B cell (primary cell): ENCODE measurements around the gene FLT1. TPM values are rescaled to one million over a fixed set of nuclear protein-coding genes. Genes with fewer than 3 reads are reported as not detected.

ENCODE experiments used
- ATAC-seq: fragments of 200-7000 bp; cut with Tn5 transposase; one replicate; pipeline ENCODE4 v1.10.0; 2021; ENCODE audit warnings: low read depth, mild to moderate bottlenecking, moderate number of reproducible peaks, moderate library complexity
- CTCF ChIA-PET: fragments of 350-600 bp; sonication (Branson Sonifier 250); formaldehyde crosslinking; loops from one replicate; lab custom pipeline; 2021; ENCODE audit warnings: antibody characterized with exemption, inconsistent platforms; lab: Charles Lee
- POLR2A ChIA-PET: fragments of 350-600 bp; sonication (Branson Sonifier 250); formaldehyde crosslinking; loops from one replicate; lab custom pipeline; 2021; ENCODE audit warnings: antibody characterized with exemption; lab: Charles Lee
- DNase-seq: peaks from one replicate; pipeline ENCODE4 v3.0.0; 2013
- H2AFZ ChIP-seq: 2 replicates; pipeline ENCODE4 v1.6.1; 2012; ENCODE audit warnings: mild to moderate bottlenecking, low read depth, low read length; ENCODE audit not compliant: insufficient read depth, poor library complexity, severe bottlenecking
- H3K27ac ChIP-seq, 2 donors: 1 replicate in 1 of 2; 2 replicates in 1 of 2; pipeline ENCODE4 v1.5.1; 2012 to 2013; ENCODE audit warnings: low read length in 2 of 2, mild to moderate bottlenecking in 2 of 2, moderate library complexity in 1 of 2
- H3K27me3 ChIP-seq, 4 experiments: fragments of 200-600 bp in 1 of 4; sonication (generic) in 1 of 4; replicated peaks in 1 of 4; 1 replicate in 2 of 4; 2 replicates in 2 of 4; pipeline versions ENCODE4 v1.6.1 to v1.7.0; 2013 to 2016; ENCODE audit warnings: low read length in 3 of 4, mild to moderate bottlenecking in 2 of 4, mixed read lengths in 1 of 4, moderate library complexity in 1 of 4; ENCODE audit not compliant: insufficient read depth in 4 of 4, control insufficient read depth in 3 of 4; ENCODE audit errors: control extremely low read depth in 1 of 4
- H3K36me3 ChIP-seq, 2 experiments: replicated peaks in 1 of 2; 1 replicate in 1 of 2; 2 replicates in 1 of 2; pipeline versions ENCODE4 v1.6.1 to v1.7.1; 2013; ENCODE audit warnings: low read length in 1 of 2; ENCODE audit not compliant: insufficient read depth in 2 of 2, control insufficient read depth in 1 of 2; ENCODE audit errors: control extremely low read depth in 1 of 2, extremely low read depth in 1 of 2
- H3K4me1 ChIP-seq, 2 donors: fragments of 200-600 bp in 1 of 2; sonication (generic) in 1 of 2; 1 replicate in 1 of 2; 2 replicates in 1 of 2; pipeline versions ENCODE4 v1.5.1 to v1.6.1; 2013 to 2017; ENCODE audit warnings: low read length in 2 of 2; ENCODE audit not compliant: control insufficient read depth in 2 of 2, insufficient read depth in 2 of 2
- H3K4me2 ChIP-seq: replicated peaks from 2 replicates; pipeline ENCODE3; 2012; ENCODE audit warnings: mild to moderate bottlenecking, low read depth, low read length; ENCODE audit not compliant: poor library complexity, severe bottlenecking
- H3K4me3 ChIP-seq, 5 experiments: fragments of 200-600 bp in 1 of 5; sonication (generic) in 1 of 5; 1 replicate in 3 of 5; 2 replicates in 2 of 5; pipeline versions ENCODE4 v1.5.1 to v1.7.0; 2011 to 2016; ENCODE audit warnings: low read length in 4 of 5, mild to moderate bottlenecking in 4 of 5, low read depth in 2 of 5, control low read depth in 1 of 5, moderate library complexity in 1 of 5; ENCODE audit not compliant: insufficient read depth in 1 of 5; ENCODE audit errors: control extremely low read depth in 1 of 5, extremely low read depth in 1 of 5
- H3K79me2 ChIP-seq: fragments of 200-600 bp; sonication (generic); one replicate; pipeline ENCODE4 v1.6.0; 2016; ENCODE audit warnings: low read length; ENCODE audit not compliant: control insufficient read depth, insufficient read depth
- H3K9ac ChIP-seq: fragments of 200-600 bp; sonication (generic); 2 replicates; pipeline ENCODE4 v1.6.1; 2017; ENCODE audit warnings: mild to moderate bottlenecking, low read length, moderate library complexity
- H3K9me3 ChIP-seq, 3 donors: one replicate each; pipeline versions ENCODE4 v1.6.1 to v1.7.1; 2013; ENCODE audit warnings: low read length in 2 of 3; ENCODE audit not compliant: control insufficient read depth in 2 of 3, insufficient read depth in 1 of 3; ENCODE audit errors: control extremely low read depth in 1 of 3
- H4K20me1 ChIP-seq: 2 replicates; pipeline ENCODE4 v1.6.0; 2012; ENCODE audit warnings: mild to moderate bottlenecking, low read length; ENCODE audit not compliant: insufficient read depth, control insufficient read depth, poor library complexity, severe bottlenecking
- H3K27ac Mint-ChIP-seq: one replicate; pipeline ENCODE4 v1.8.0; 2021; ENCODE audit warnings: mixed read lengths
- H3K27me3 Mint-ChIP-seq: one replicate; pipeline ENCODE4 v1.8.0; 2021; ENCODE audit warnings: mixed read lengths
- H3K4me1 Mint-ChIP-seq: one replicate; pipeline ENCODE4 v1.8.0; 2021; ENCODE audit warnings: mixed read lengths
- H3K4me3 Mint-ChIP-seq: one replicate; pipeline ENCODE4 v1.8.0; 2021; ENCODE audit warnings: mixed read lengths
- H3K9me3 Mint-ChIP-seq: one replicate; pipeline ENCODE4 v1.8.0; 2022; ENCODE audit warnings: mixed read lengths; ENCODE audit not compliant: insufficient read depth
- EZH2 ChIP-seq: IDR thresholded peaks from 2 replicates; pipeline ENCODE4 v1.6.1; 2012; ENCODE audit warnings: borderline replicate concordance, low read depth, mild to moderate bottlenecking, moderate library complexity, low read length; ENCODE audit not compliant: insufficient read depth, poor library complexity, severe bottlenecking
- WGBS: methylation state at CpG from one replicate; pipeline ENCODE4 v1.1.5; 2013; ENCODE audit warnings: missing lambda C conversion rate; ENCODE audit not compliant: insufficient coverage; 5-methylcytosine and 5-hydroxymethylcytosine counted together
- intact Hi-C: fragments of 100-400 bp; cut with micrococcal nuclease; formaldehyde crosslinking; loops from one replicate; pipeline ENCODE4 v1.10.0; 2022
- polyA plus RNA-seq: library from polyadenylated mRNA; depleted of rRNA; stranded (reverse); fragments of >200 nt; gene quantifications from 2 replicates; pipeline ENCODE4 v1.2.3, GENCODE V29; 2012
- total RNA-seq, 2 donors: library from RNA; stranded (reverse); fragments of 120-200 nt in 1 of 2; gene quantifications; 1 replicate in 1 of 2; 2 replicates in 1 of 2; pipeline versions ENCODE4 v1.2.3 to v1.2.4, GENCODE V29; 2013 to 2022
- TF ChIP-seq, protein P1 (sequence below): fragments of 200-600 bp; IDR thresholded peaks from one replicate; pipeline ENCODE4 v1.8.0; 2022; ENCODE audit warnings: antibody characterized with exemption, mild to moderate bottlenecking

Gene FLT1
- total and polyA plus RNA-seq, 2 donors (not counting 1 experiment from before 2014, with no cell fraction given) = 1.1 to 1.2 TPM

GRCh38 chr13:28538932-28539331 lies 44.0 kb upstream of the FLT1 start:
- Mint-ChIP-seq H3K27ac (no peak overlapping the region), H3K4me1 (peaks cover 8% of the 10 kb centered on the region), H3K27me3 (peaks cover 27% of the 10 kb centered on the region), H3K9me3 (peaks cover 7% of the 10 kb centered on the region), H3K4me3 (no peak overlapping the region)
- Histone ChIP-seq H3K27me3 (peaks cover 0 to 16% (median 2%) of the 10 kb centered on the region in 4 experiments), H3K79me2 (no peaks in the 10 kb centered on the region), H4K20me1 (no peaks in the 10 kb centered on the region), H3K9ac (no peak overlapping the region), H2AFZ (no peak overlapping the region), H3K4me2 (no peak overlapping the region), H3K4me1 (no peaks in the 10 kb centered on the region), H3K9me3 (peaks cover 0 to 24% (median 11%) of the 10 kb centered on the region in 3 donors), H3K27ac (no peak overlapping the region), H3K36me3 (no peaks in the 10 kb centered on the region), H3K4me3 (no peak overlapping the region)
- no peak for ATAC-seq
- WGBS = 40% methylated on average over 1 of the region's 3 CpGs
- TF ChIP-seq, protein P1, sequence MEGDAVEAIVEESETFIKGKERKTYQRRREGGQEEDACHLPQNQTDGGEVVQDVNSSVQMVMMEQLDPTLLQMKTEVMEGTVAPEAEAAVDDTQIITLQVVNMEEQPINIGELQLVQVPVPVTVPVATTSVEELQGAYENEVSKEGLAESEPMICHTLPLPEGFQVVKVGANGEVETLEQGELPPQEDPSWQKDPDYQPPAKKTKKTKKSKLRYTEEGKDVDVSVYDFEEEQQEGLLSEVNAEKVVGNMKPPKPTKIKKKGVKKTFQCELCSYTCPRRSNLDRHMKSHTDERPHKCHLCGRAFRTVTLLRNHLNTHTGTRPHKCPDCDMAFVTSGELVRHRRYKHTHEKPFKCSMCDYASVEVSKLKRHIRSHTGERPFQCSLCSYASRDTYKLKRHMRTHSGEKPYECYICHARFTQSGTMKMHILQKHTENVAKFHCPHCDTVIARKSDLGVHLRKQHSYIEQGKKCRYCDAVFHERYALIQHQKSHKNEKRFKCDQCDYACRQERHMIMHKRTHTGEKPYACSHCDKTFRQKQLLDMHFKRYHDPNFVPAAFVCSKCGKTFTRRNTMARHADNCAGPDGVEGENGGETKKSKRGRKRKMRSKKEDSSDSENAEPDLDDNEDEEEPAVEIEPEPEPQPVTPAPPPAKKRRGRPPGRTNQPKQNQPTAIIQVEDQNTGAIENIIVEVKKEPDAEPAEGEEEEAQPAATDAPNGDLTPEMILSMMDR = no peak
- no peak for TF ChIP-seq EZH2
- ChIA-PET POLR2A (no interaction called here), CTCF (no interaction called here)
- intact Hi-C loops = no loop called here
- no peak for DNase-seq

GRCh38 chr13:28537171-28537570 lies 42.2 kb upstream of the FLT1 start:
- ATAC-seq (no peak), DNase-seq (no peak)
- H3K9me3 ChIP-seq = peaks cover 0 to 20% (median 4%) of the 10 kb centered on the region in 3 donors
- TF ChIP-seq, protein P1 = no peak
- no peak for TF ChIP-seq EZH2
- H3K27me3 ChIP-seq = peaks cover 0 to 25% (median 8%) of the 10 kb centered on the region in 4 experiments
- WGBS = 80% methylated on average over 1 of the region's 3 CpGs
- no peak overlapping the region for H3K4me2 ChIP-seq
- H3K27me3 Mint-ChIP-seq = peaks cover 36% of the 10 kb centered on the region
- no peak overlapping the region for H3K9ac ChIP-seq
- no peaks in the 10 kb centered on the region for H3K36me3 ChIP-seq
- H3K27ac Mint-ChIP-seq = no peak overlapping the region
- no peak overlapping the region for H2AFZ ChIP-seq
- H3K4me3 ChIP-seq = no peak overlapping the region
- no peak overlapping the region for H3K4me3 Mint-ChIP-seq
- no peak overlapping the region for H3K27ac ChIP-seq
- ChIA-PET POLR2A (no interaction called here), CTCF (no interaction called here)
- H3K79me2 ChIP-seq = no peaks in the 10 kb centered on the region
- intact Hi-C loops = no loop called here
- H3K4me1 ChIP-seq = peaks cover 7% of the 10 kb centered on the region in 2 donors
- peaks cover 10% of the 10 kb centered on the region for H3K4me1 Mint-ChIP-seq
- H4K20me1 ChIP-seq = no peaks in the 10 kb centered on the region
- peaks cover 2% of the 10 kb centered on the region for H3K9me3 Mint-ChIP-seq
